Activated CD8-positive, alpha-beta memory T cell treated with anti-CD3 and anti-CD28 coated beads, Interleukin-2, amount 10 ng/mL, durations not matched to agents 7 days and 5 days (primary cell): ENCODE data around the gene CA5A. TPM values are rescaled to one million over a fixed set of nuclear protein-coding genes. Genes with fewer than 3 reads are reported as not detected.

Source experiments
- ATAC-seq: fragments of 150-1000 bp; cut with Tn5 transposase; one replicate; pipeline ENCODE4 v1.10.0; 2021; ENCODE audit warnings: moderate library complexity
- CTCF ChIA-PET: fragments of 350-600 bp; sonication (Branson Sonifier 250); formaldehyde crosslinking; loops from one replicate; lab custom pipeline; 2021; ENCODE audit warnings: antibody characterized with exemption; lab: Charles Lee
- DNase-seq: peaks from one replicate; pipeline ENCODE4 v3.0.0-alpha.2; 2020
- H3K27ac Mint-ChIP-seq: one replicate; pipeline ENCODE4 v1.8.0; 2021; ENCODE audit warnings: mild to moderate bottlenecking, mixed read lengths
- H3K27me3 Mint-ChIP-seq: one replicate; pipeline ENCODE4 v1.8.0; 2021; ENCODE audit warnings: mixed read lengths
- H3K36me3 Mint-ChIP-seq: one replicate; pipeline ENCODE4 v1.8.0; 2021; ENCODE audit warnings: mild to moderate bottlenecking, mixed read lengths
- H3K4me1 Mint-ChIP-seq: one replicate; pipeline ENCODE4 v1.8.0; 2021; ENCODE audit warnings: mixed read lengths
- H3K4me3 Mint-ChIP-seq: one replicate; pipeline ENCODE4 v1.8.0; 2021; ENCODE audit warnings: mild to moderate bottlenecking, moderate library complexity, mixed read lengths
- H3K9me3 Mint-ChIP-seq: one replicate; pipeline ENCODE4 v1.8.0; 2022; ENCODE audit warnings: low read depth, mixed read lengths
- total RNA-seq, 2 experiments: library from RNA; stranded (reverse); gene quantifications; one replicate each; pipeline ENCODE4 v1.2.3, GENCODE V29; 2021

The CA5A gene
- total RNA-seq, 2 experiments from 2014 or later: not detected

DNA sequence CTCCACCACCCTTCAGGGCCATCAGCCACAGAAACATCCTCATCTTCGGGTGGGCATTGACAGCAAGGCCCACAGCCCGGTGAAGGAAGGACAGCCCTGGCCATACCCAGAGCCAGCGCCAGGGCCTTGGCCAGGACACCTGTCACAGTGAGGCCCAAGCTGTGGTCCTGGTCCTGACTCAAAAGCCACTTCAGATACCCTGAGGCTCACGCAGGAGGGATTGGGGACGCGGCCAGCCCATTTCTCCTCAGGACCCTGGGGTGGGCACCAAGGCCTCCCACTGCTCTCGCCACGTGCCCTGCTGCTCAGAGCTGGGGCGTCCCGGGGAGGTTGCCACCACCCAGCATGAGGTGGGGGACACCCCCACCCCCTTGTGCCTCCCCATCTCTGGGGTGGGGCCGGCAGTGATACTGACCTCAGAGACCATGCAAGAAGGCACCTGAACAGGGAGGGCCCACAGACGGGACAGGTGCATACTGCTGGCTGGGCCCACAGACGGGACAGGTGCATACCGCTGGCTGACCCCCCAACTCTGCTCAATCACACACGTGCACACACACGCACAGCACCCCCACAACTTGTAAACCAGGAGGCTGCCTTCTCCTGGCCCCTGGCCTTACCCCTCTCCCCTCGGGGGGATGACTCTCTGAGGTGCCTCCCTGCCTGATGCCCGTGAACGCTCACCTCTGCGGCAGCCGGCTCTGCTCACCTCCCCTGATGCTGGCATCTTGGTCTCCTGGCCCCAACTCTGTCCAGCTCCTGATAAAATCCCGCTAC, 81.2 kb downstream of the CA5A start:
- Mint-ChIP-seq H3K9me3 (no peaks in the 10 kb centered on the region), H3K27me3 (no peaks in the 10 kb centered on the region), H3K36me3 (peaks cover 39% of the 10 kb centered on the region), H3K4me3 (peak overlapping the region; percentile 76), H3K27ac (peak overlapping the region; percentile 95), H3K4me1 (peaks cover 76% of the 10 kb centered on the region)
- ATAC-seq (no peak), DNase-seq (no peak)
- CTCF ChIA-PET: interaction anchor here (0.7 to 3.7 kb wide), 4 partner anchors 11 to 75 kb away, joined by 4 to 37 read pairs (median 21); partner anchors contain the start of gene SLC7A5

DNA sequence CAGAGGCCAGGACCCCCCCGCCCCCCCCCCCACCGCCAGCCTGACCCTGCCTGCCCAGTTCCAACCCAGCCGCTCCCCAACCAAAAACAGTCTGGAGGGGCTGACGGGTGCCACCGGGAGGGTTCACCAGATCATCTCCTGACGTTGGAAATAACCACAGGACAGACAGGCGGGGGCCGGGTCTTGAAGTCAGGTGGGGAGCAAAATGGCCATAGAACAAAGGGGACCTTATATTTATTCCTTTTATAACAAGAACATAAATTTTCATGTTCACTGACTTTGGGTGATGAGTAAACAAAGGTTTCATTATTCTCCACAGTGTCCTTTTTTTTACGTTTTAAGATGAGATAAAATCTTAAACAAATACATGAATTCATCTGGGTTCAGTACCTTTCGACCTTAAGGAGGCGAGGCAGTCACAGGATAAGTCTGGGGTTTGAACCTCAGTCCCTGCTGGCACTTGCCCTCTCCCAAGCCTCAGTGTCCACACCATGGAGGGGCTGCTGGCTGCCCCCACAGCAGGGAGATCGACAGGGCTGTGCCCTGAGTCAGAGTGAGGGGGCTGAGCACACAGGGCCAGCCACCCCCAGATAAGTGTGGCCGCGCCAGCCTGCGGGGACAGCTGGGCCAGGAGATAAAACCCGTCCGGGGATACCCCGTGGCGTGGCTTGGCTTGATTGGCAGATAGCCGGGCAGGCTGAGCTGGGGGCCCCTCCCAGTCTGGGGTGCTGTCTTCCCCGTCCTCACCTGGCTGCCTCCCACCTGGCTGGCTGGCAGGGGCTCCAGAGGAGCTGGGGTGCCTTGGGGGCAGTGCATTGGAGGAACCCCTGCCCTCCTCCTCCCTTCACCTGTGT, 82.0 kb downstream of the CA5A start:
- CTCF ChIA-PET: interaction anchor here (0.7 to 8.8 kb wide), 6 partner anchors 12 to 75 kb away, joined by 4 to 221 read pairs (median 30); partner anchors contain the start of gene SLC7A5
- peaks cover 33% of the 10 kb centered on the region for H3K36me3 Mint-ChIP-seq
- no peaks in the 10 kb centered on the region for H3K27me3 Mint-ChIP-seq
- ATAC-seq: no peak
- H3K4me1 Mint-ChIP-seq: peaks cover 69% of the 10 kb centered on the region
- H3K9me3 Mint-ChIP-seq: no peaks in the 10 kb centered on the region
- peak; percentile 48 for DNase-seq
- peak overlapping the region; percentile 95 for H3K27ac Mint-ChIP-seq
- peak overlapping the region; percentile 56 for H3K4me3 Mint-ChIP-seq

DNA sequence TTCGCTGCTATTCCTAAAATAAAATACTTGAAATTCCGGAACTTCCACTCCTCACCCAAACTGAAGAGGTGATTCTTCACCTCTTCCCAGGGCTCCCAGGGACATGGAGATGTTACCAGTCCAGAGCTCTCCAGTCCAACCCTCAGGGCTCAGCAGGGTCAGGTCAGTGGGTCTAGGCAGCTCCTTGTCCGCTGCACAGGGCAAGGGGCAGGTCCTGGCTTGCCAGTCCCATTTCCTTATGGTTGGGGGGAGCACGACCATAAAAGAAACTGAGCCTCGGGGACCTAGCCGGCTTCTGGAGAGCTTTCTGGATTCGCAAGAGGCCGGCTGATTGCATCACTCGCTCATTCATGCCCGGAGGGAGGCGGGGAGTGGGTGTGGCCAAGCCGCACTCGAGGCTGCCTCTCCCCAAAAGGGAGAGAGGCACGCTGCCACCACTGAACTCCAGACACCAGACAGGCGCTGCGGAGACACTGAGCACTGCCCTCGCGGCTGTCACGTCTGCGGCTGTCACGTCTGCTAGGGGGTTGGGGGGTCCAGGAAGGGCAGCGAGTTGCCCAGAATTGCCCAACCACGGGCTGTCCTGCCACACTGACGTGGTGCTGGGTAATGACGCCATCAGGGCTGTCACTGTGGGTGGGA, 82.8 kb downstream of the CA5A start:
- Mint-ChIP-seq H3K27ac (peak overlapping the region; percentile 87), H3K4me3 (peak overlapping the region; percentile 30), H3K9me3 (no peaks in the 10 kb centered on the region), H3K27me3 (no peaks in the 10 kb centered on the region), H3K36me3 (peaks cover 37% of the 10 kb centered on the region), H3K4me1 (peaks cover 62% of the 10 kb centered on the region)
- ATAC-seq (peak; percentile 51), DNase-seq (peak; percentile 92)
- CTCF ChIA-PET: interaction anchor here (1.0 to 8.8 kb wide), 5 partner anchors 15 to 73 kb away, joined by 3 to 221 read pairs (median 8); partner anchors contain the start of gene SLC7A5

DNA sequence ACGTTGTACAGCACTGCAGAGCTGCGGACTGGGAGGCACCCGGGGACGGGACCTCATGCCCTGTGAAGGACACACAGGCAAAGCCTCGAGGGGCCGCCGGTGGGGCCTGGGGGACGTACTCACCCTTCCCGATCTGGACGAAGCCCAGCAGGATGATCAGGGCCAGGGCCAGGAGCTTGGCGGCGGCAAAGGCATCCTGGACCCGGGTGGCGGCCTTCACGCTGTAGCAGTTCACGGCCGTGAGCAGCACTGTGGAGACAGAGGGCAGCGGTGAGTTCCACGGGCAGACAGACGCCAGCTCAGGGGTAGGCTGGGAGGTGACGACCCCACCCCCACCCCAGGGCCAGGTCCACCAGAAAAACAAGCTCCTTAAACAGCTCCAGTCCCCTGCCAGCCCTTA, 84.7 kb downstream of the CA5A start:
- no peak for DNase-seq
- no peak for ATAC-seq
- H3K27me3 Mint-ChIP-seq: no peaks in the 10 kb centered on the region
- CTCF ChIA-PET: interaction anchor here (5.5 to 8.8 kb wide), 2 partner anchors 17 to 71 kb away, joined by 113 to 221 read pairs; partner anchors contain the start of gene SLC7A5
- peaks cover 45% of the 10 kb centered on the region for H3K4me1 Mint-ChIP-seq
- H3K4me3 Mint-ChIP-seq: no peak overlapping the region
- peaks cover 30% of the 10 kb centered on the region for H3K36me3 Mint-ChIP-seq
- no peak overlapping the region for H3K27ac Mint-ChIP-seq
- no peaks in the 10 kb centered on the region for H3K9me3 Mint-ChIP-seq

DNA sequence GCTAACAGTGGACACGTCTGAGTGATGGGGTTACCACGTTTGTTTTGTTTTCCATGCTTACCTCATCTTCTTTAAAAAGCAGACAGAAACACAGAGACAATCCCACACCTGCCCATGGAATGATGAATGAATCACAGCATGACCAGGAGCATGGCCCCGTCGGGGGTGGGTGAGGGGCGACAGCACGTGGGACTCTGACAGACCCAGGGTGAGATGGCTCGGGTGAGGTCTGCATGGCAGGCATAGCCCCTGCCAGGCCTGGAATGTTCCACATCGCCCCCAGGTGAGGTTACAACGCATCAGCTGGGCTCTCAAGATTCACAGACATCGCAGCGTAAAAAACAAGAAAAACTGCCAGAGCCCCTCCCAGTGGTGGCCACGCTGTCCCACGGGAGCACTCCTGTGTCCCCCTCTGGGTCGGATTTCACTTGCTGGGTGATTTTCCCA, 85.2 kb downstream of the CA5A start:
- peak overlapping the region; percentile 56 for H3K27ac Mint-ChIP-seq
- H3K9me3 Mint-ChIP-seq: no peaks in the 10 kb centered on the region
- DNase-seq: no peak
- H3K4me1 Mint-ChIP-seq: peaks cover 42% of the 10 kb centered on the region
- peaks cover 29% of the 10 kb centered on the region for H3K36me3 Mint-ChIP-seq
- no peak overlapping the region for H3K4me3 Mint-ChIP-seq
- no peak for ATAC-seq
- CTCF ChIA-PET: interaction anchor here (2.0 to 8.8 kb wide), 5 partner anchors 10 to 71 kb away, joined by 6 to 221 read pairs (median 12); partner anchors contain the start of gene SLC7A5
- H3K27me3 Mint-ChIP-seq: no peaks in the 10 kb centered on the region

DNA sequence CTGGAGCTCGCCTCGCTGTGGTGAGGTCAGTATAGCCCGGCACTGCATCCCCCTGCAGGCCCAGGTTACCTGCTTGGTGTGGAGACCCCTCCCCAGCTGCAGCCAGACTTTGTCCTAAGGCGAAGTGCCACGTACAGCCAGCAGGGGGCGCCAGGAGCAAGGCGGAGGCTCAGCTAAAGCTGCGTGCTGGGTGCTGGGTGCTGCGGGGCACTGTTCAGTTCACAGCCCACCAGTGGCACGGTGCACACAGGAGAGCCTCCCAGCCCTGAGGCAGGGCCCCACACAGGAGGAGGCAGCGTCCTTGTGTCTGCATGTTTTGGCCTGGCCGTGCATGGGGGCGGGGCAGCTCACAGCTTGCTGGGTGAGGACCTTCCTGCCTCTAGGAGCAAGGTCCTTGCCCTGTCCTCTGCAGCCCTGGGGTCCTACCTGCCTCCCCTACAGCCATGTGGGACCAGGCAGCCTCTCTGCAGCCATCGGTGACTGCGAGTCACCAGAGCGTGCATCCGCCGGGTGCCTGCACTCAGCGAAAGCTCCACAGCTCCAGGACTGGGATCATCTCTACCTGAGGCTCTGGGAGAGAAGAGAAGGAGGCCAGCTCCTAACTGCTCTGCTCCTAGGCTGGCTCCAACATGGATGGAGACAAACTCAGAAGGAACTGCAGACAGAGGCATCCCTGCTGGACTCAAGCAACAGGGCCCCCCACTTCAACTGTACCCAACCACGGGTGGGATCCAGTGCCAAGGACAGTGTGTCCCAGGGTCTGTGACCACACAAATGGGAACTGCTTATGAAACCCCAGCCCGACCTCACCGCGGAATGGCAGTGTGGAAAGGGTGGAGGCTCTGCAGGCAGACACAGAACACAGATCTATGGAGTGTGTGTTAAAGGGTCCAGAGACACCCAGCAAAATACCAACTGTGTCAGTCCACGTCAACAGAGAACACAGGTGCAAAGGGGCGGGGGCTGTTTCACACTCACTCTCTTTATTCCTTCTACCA, 86.0 kb downstream of the CA5A start:
- peaks cover 34% of the 10 kb centered on the region for H3K4me1 Mint-ChIP-seq
- no peaks in the 10 kb centered on the region for H3K27me3 Mint-ChIP-seq
- peak; percentile 65 for ATAC-seq
- CTCF ChIA-PET: interaction anchor here (0.6 to 8.8 kb wide), 33 partner anchors 9 to 711 kb away, joined by 3 to 221 read pairs (median 5); partner anchors contain the start of genes BANP, KLHDC4 and SLC7A5
- no peak overlapping the region for H3K4me3 Mint-ChIP-seq
- peak overlapping the region; percentile 61 for H3K27ac Mint-ChIP-seq
- no peaks in the 10 kb centered on the region for H3K9me3 Mint-ChIP-seq
- peaks cover 24% of the 10 kb centered on the region for H3K36me3 Mint-ChIP-seq
- DNase-seq: peak; percentile 83

DNA sequence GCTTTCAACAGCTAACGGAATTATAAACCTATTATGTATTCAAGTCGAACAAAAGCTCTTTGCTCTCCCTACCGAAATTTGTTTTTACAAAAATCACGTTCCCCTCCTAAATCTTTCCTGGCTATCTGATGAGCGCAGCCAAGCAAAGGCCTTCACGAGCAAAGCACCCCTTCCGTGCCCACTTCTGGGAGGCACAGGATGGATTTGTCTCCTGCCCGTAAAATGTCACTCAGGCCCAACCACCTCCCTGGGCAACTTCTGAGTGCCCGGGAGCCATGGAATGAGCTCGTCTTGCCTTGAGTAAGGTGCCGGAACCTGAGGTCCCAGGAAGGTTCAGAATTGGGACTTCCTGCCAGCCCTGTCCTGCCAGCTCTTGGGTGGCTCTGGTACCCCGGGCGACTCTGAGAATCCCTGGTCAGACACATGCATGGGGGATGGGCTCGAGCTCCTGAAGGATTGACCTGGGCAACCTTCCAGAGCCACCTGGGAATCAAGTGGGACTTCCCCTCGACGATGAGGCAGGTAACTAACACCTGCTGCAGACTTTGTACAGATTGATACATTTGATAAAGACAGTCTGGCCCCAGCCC, 86.8 kb downstream of the CA5A start:
- peaks cover 26% of the 10 kb centered on the region for H3K36me3 Mint-ChIP-seq
- CTCF ChIA-PET: interaction anchor here (0.6 to 8.8 kb wide), 35 partner anchors 8 to 711 kb away, joined by 3 to 221 read pairs (median 4); partner anchors contain the start of genes BANP, KLHDC4 and SLC7A5
- no peaks in the 10 kb centered on the region for H3K27me3 Mint-ChIP-seq
- DNase-seq (no peak), ATAC-seq (no peak)
- no peak overlapping the region for H3K4me3 Mint-ChIP-seq
- H3K9me3 Mint-ChIP-seq: no peaks in the 10 kb centered on the region
- H3K27ac Mint-ChIP-seq: peak overlapping the region; percentile 61
- H3K4me1 Mint-ChIP-seq: peaks cover 29% of the 10 kb centered on the region

DNA sequence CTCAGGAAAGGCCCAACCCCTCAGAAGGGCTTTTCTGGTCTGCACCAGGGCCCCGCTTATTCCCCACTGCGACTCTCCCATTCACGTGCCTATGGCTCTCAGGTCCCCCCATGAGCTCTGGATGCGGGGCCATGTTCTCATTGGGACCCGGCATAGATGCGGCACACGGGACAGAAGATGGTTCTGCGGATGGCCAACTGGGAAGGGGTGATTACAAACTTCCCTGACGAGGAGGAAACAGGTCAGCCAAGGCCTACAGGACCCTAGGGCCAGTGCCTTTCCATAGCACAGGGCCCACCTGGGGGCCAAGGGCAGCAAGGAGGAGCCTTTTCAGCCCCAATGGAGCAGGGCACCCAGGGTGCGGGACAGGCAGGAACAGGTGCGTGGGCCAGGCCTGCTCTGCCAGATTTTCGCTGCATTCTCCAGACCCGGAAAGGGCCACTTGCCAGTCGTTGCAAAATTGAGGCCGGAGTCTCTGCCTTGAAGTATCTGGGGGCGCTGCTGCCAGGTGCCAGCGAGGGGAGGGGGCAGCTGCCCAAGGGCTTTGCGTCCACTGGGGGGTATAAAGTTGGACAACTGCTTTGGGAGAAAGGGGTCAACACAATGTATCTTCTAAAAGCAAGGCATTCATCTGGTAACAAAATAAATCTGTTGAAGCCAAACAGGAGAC, 87.5 kb downstream of the CA5A start:
- Mint-ChIP-seq H3K27ac (no peak overlapping the region), H3K9me3 (no peaks in the 10 kb centered on the region), H3K27me3 (no peaks in the 10 kb centered on the region), H3K4me1 (peaks cover 25% of the 10 kb centered on the region), H3K4me3 (no peak overlapping the region), H3K36me3 (peaks cover 25% of the 10 kb centered on the region)
- no peak for ATAC-seq
- DNase-seq: no peak
- CTCF ChIA-PET: interaction anchor here (1.0 to 8.8 kb wide), 22 partner anchors 7 to 712 kb away, joined by 3 to 221 read pairs (median 6); partner anchors contain the start of genes KLHDC4 and SLC7A5

DNA sequence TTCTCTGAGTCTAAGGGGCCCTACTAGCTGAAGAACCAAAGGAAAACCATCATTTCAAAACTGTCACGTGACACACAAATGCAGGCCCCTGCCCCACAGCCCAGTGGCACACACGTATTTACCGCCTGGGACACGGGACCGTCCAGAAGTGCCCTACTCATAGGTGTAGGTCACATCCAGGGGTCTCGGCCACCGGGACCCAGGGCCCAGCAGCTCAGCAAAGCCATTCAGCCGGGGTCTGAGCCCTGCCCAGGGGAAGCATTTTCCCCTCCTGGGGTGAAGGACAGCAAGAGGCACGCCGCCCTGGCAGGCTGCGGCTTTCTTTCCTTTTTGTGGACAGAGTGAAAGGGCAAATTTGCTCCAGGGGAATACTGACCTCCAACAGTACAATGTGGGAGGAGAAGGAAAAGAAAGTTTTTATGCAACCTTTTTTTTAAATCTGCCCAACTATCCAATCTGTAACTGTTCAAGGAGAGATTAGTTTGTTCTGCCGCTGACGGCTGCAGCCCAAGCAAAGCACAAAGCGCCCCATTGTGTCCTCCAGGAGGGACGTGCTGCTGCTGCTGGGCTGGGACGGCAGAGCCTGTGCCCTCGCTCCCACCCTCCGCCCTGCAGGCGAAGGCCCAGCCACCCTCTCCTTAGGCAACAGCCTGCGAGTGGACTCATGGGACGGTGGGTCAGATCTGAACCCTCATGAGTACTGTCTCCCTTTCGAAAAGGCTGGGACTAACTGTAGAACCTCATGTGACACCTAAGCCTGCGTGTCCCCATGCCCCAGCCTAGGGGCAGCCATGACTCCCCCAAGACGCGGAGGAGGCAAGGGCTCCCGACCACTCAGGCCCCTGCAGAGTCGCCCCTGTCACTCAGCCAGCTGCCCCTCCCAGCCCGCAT, 88.3 kb downstream of the CA5A start:
- peaks cover 25% of the 10 kb centered on the region for H3K36me3 Mint-ChIP-seq
- no peaks in the 10 kb centered on the region for H3K9me3 Mint-ChIP-seq
- H3K4me3 Mint-ChIP-seq: no peak overlapping the region
- H3K4me1 Mint-ChIP-seq: peaks cover 22% of the 10 kb centered on the region
- peak overlapping the region; percentile 11 for H3K27ac Mint-ChIP-seq
- no peaks in the 10 kb centered on the region for H3K27me3 Mint-ChIP-seq
- ATAC-seq (no peak), DNase-seq (no peak)
- CTCF ChIA-PET: interaction anchor here (0.8 to 8.8 kb wide), 8 partner anchors 11 to 68 kb away, joined by 3 to 113 read pairs (median 7); no protein-coding TSS in a partner anchor

DNA sequence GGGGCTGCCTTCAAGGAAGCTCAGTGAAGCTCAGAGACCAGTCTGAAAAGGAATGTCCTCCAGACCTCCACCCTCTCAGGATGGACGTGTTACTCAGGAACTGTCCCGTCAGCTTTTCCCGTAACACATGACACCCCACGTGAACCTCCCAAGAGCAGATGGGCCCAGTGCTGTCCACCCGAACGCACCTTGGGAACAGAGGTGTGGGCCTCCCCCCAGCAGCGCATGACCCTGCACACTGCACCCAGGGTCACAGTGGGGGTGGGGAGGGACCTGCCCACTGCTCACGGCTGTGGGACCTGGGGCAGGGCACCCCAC, 88.9 kb downstream of the CA5A start:
- CTCF ChIA-PET: interaction anchor here (0.8 to 8.8 kb wide), 5 partner anchors 11 to 67 kb away, joined by 3 to 113 read pairs (median 5); no protein-coding TSS in a partner anchor
- DNase-seq: no peak
- ATAC-seq: no peak
- peaks cover 16% of the 10 kb centered on the region for H3K4me1 Mint-ChIP-seq
- no peaks in the 10 kb centered on the region for H3K27me3 Mint-ChIP-seq
- H3K36me3 Mint-ChIP-seq: peaks cover 20% of the 10 kb centered on the region
- H3K9me3 Mint-ChIP-seq: no peaks in the 10 kb centered on the region
- H3K27ac Mint-ChIP-seq: no peak overlapping the region
- H3K4me3 Mint-ChIP-seq: no peak overlapping the region
